ENCODE measurements around the gene PCSK5.

- TF ChIP-seq CTCF (optimal IDR thresholded peaks at IDR 0.05 in 1 of 3, IDR thresholded peaks at IDR 0.05 in 1 of 3, conservative IDR thresholded peaks at IDR 0.05 in 1 of 3; ENCODE audit: extremely low read depth in 1 of 3, insufficient read depth in 2 of 3, low read length in 3 of 3) (no peak), EZH2 (IDR thresholded peaks at IDR 0.05; ENCODE audit: low read length) (no peak)
Measured at GRCh38 chr9:76095585-76095984, 205.1 kb downstream of the PCSK5 start.
